Fibroblast of upper back skin (primary cell): ENCODE results near the gene HDAC6.

Experiments
- DNase-seq: peaks from one replicate; pipeline ENCODE4 v3.0.0-alpha.2; 2013

Gene HDAC6

GRCh38 chrX:48801280-48802088 is at the start of gene HDAC6:
TSS of gene HDAC6 (plus strand) at chrX:48802067. CDS start at chrX:48802693, 626 bp downstream.
- peak; percentile 99 for DNase-seq

- DNase-seq: no peak
Observed at GRCh38 chrX:48752498-48752897, 49.4 kb upstream of the HDAC6 start.

GRCh38 chrX:48753708-48754228 is 48.1 kb upstream of the HDAC6 start:
- DNase-seq: no peak

GRCh38 chrX:48754238-48754637 is 47.6 kb upstream of the HDAC6 start:
- DNase-seq: no peak

- no peak for DNase-seq
Observed at GRCh38 chrX:48761674-48762471, 40.0 kb upstream of the HDAC6 start, which contains the start of gene GLOD5. TSS of gene GLOD5 (plus strand) at chrX:48761747. CDS start at chrX:48761791, 44 bp downstream.

GRCh38 chrX:48769230-48769629 is 32.6 kb upstream of the HDAC6 start:
- no peak for DNase-seq

- no peak for DNase-seq
Observed at GRCh38 chrX:48770296-48770695, 31.6 kb upstream of the HDAC6 start.

- no peak for DNase-seq
Observed at GRCh38 chrX:48772602-48773001, 29.3 kb upstream of the HDAC6 start.

- DNase-seq: peak; percentile 4
Observed at GRCh38 chrX:48776818-48777439, 24.9 kb upstream of the HDAC6 start.

- DNase-seq: no peak
Observed at GRCh38 chrX:48779399-48779798, 22.5 kb upstream of the HDAC6 start.

GRCh38 chrX:48781705-48782104 is 20.2 kb upstream of the HDAC6 start:
- DNase-seq: no peak

GRCh38 chrX:48782216-48782615 is 19.7 kb upstream of the HDAC6 start:
- DNase-seq: no peak

GRCh38 chrX:48782795-48783194 is 19.1 kb upstream of the HDAC6 start:
- DNase-seq: no peak

GRCh38 chrX:48784726-48785125 is 17.1 kb upstream of the HDAC6 start:
- no peak for DNase-seq

- DNase-seq: no peak
Observed at GRCh38 chrX:48785186-48785539, 16.7 kb upstream of the HDAC6 start.

GRCh38 chrX:48785540-48786214 is 16.2 kb upstream of the HDAC6 start:
- DNase-seq: no peak

- no peak for DNase-seq
Observed at GRCh38 chrX:48786341-48786800, 15.5 kb upstream of the HDAC6 start, which contains the start of gene GATA1. TSS of gene GATA1 (plus strand) at chrX:48786590. CDS start at chrX:48791110, 4,520 bp downstream.

GRCh38 chrX:48786825-48787504 is 14.9 kb upstream of the HDAC6 start:
- DNase-seq: no peak

GRCh38 chrX:48787505-48788443 is 14.1 kb upstream of the HDAC6 start:
- DNase-seq: no peak

GRCh38 chrX:48789366-48790220 is 12.3 kb upstream of the HDAC6 start:
- DNase-seq: no peak
